NB4 (cell line): ENCODE measurements around the gene COPZ1.

Source experiments
- DNase-seq: peaks from one replicate; pipeline ENCODE4 v3.0.0; 2010; ENCODE audit warnings: low read depth
- H3K4me3 ChIP-seq: one replicate; pipeline ENCODE4 v1.5.1; 2011; ENCODE audit warnings: mild to moderate bottlenecking, low read depth, low read length, moderate library complexity
- CTCF ChIP-seq: IDR thresholded peaks from one replicate; pipeline ENCODE4 v1.5.1; 2012; ENCODE audit warnings: low read depth, low read length
- MAX ChIP-seq: IDR thresholded peaks from 2 replicates; pipeline ENCODE4 v1.6.1; 2011; ENCODE audit warnings: low read depth, low read length
- MYC ChIP-seq: IDR thresholded peaks from 2 replicates; pipeline ENCODE4 v1.6.1; 2011; ENCODE audit warnings: low read depth, low read length
- POLR2A ChIP-seq: IDR thresholded peaks from 2 replicates; pipeline ENCODE4 v1.6.1; 2011; ENCODE audit warnings: mild to moderate bottlenecking; ENCODE audit not compliant: insufficient read length; ENCODE audit errors: extremely low read depth

Gene COPZ1

GRCh38 chr12:54286042-54287030 lies 38.6 kb upstream of the COPZ1 start:
- H3K4me3 ChIP-seq = peak overlapping the region; percentile 63
- TF ChIP-seq POLR2A (no peak), CTCF (no peak), MAX (no peak), MYC (no peak)
- DNase-seq = peak; percentile 44

GRCh38 chr12:54287261-54288157 lies 37.4 kb upstream of the COPZ1 start:
- H3K4me3 ChIP-seq = peak overlapping the region; percentile 63
- peak; percentile 54 for DNase-seq
- TF ChIP-seq MYC (no peak), MAX (no peak), POLR2A (no peak), CTCF (no peak)

- H3K4me3 ChIP-seq = peak overlapping the region; percentile 7
- TF ChIP-seq CTCF (no peak), MYC (no peak), MAX (no peak), POLR2A (no peak)
- no peak for DNase-seq
These were observed 32.6 kb upstream of the COPZ1 start for GRCh38 chr12:54292083-54292930.

- DNase-seq = no peak
- peak overlapping the region; percentile 6 for H3K4me3 ChIP-seq
- no peak for TF ChIP-seq CTCF
- TF ChIP-seq POLR2A = no peak
- no peak for TF ChIP-seq MYC
- no peak for TF ChIP-seq MAX
These were observed 32.0 kb upstream of the COPZ1 start for GRCh38 chr12:54292931-54293241.
